HEK293 (cell line): ENCODE data around the gene POLD4.

Experiments used
- CTCF ChIA-PET: fragments of 350-600 bp; formaldehyde crosslinking; extraction: SDS; loops from one replicate; lab custom pipeline; 2021; ENCODE audit warnings: antibody characterized with exemption; lab: Yijun Ruan, JAX
- POLR2A ChIA-PET: fragments of 300-600 bp; formaldehyde crosslinking; extraction: SDS; loops from one replicate; lab custom pipeline; 2020; ENCODE audit warnings: antibody characterized with exemption, inconsistent platforms; lab: Yijun Ruan, JAX
- H3K27ac ChIP-seq: fragments of 200-500 bp; sonication (Bioruptor generic); 2 replicates; pipeline ENCODE4 v1.5.1; 2014; ENCODE audit warnings: low read depth, low read length, control low read depth, inconsistent platforms; ENCODE audit errors: extremely low read depth
- H3K36me3 ChIP-seq, 2 experiments: fragments of 200-500 bp in 1 of 2; sonication (Bioruptor generic) in 1 of 2; 1 replicate in 1 of 2; 2 replicates in 1 of 2; pipeline ENCODE4 v1.5.1; 2014 to 2017; ENCODE audit warnings: inconsistent platforms in 2 of 2, low read length in 2 of 2; ENCODE audit not compliant: control insufficient read depth in 2 of 2, insufficient read depth in 1 of 2
- H3K4me1 ChIP-seq: fragments of 200-500 bp; sonication (Bioruptor generic); 2 replicates; pipeline ENCODE4 v1.5.1; 2014; ENCODE audit warnings: mild to moderate bottlenecking, low read length, inconsistent platforms; ENCODE audit not compliant: control insufficient read depth, insufficient read depth
- H3K4me3 ChIP-seq: 2 replicates; pipeline ENCODE4 v1.5.1; 2011; ENCODE audit warnings: low read depth, mild to moderate bottlenecking, control low read depth, low read length, moderate library complexity
- H3K9me3 ChIP-seq: fragments of 200-500 bp; sonication (Bioruptor generic); 2 replicates; pipeline ENCODE4 v1.5.1; 2014; ENCODE audit warnings: low read depth, low read length, inconsistent platforms; ENCODE audit not compliant: control insufficient read depth, insufficient read depth
- BCL6B ChIP-seq: fragments of 450-650 bp; formaldehyde crosslinking; IDR thresholded peaks from 2 replicates; pipeline ENCODE4 v1.5.1; 2017; ENCODE audit warnings: missing biosample characterization, missing genetic modification characterization
- MZF1 ChIP-seq: fragments of 450-650 bp; formaldehyde crosslinking; IDR thresholded peaks from 2 replicates; pipeline ENCODE4 v1.5.1; 2017; ENCODE audit warnings: missing biosample characterization, missing genetic modification characterization, borderline replicate concordance
- PRDM1 ChIP-seq: fragments of 450-650 bp; formaldehyde crosslinking; IDR thresholded peaks from 2 replicates; pipeline ENCODE4; 2016; ENCODE audit warnings: missing biosample characterization, missing genetic modification characterization
- REPIN1 ChIP-seq: fragments of 450-650 bp; formaldehyde crosslinking; IDR thresholded peaks from 2 replicates; pipeline ENCODE4 v1.5.1; 2017; ENCODE audit warnings: missing biosample characterization, missing genetic modification characterization, low read depth
- ZBTB7A ChIP-seq: fragments of 450-650 bp; formaldehyde crosslinking; IDR thresholded peaks from 2 replicates; pipeline ENCODE4 v1.5.1; 2016; ENCODE audit warnings: low read depth, missing biosample characterization, missing genetic modification characterization
- ZBTB8A ChIP-seq: fragments of 450-650 bp; formaldehyde crosslinking; IDR thresholded peaks from 2 replicates; pipeline ENCODE4 v1.5.1; 2016; ENCODE audit warnings: missing biosample characterization, missing genetic modification characterization
- ZNF140 ChIP-seq: fragments of 450-650 bp; formaldehyde crosslinking; IDR thresholded peaks from 2 replicates; pipeline ENCODE4 v1.5.1; 2016; ENCODE audit warnings: missing biosample characterization, missing genetic modification characterization
- ZNF175 ChIP-seq: fragments of 450-650 bp; formaldehyde crosslinking; IDR thresholded peaks from 2 replicates; pipeline ENCODE4 v1.5.1; 2016; ENCODE audit warnings: missing biosample characterization, missing genetic modification characterization
- ZNF366 ChIP-seq: fragments of 450-650 bp; formaldehyde crosslinking; conservative IDR thresholded peaks from 2 replicates; pipeline ENCODE4 v1.5.1; 2016; ENCODE audit warnings: missing biosample characterization, missing genetic modification characterization
- ZNF404 ChIP-seq: fragments of 450-650 bp; formaldehyde crosslinking; IDR thresholded peaks from 2 replicates; pipeline ENCODE4 v1.5.1; 2017; ENCODE audit warnings: missing biosample characterization, missing genetic modification characterization
- ZNF423 ChIP-seq: fragments of 450-650 bp; formaldehyde crosslinking; IDR thresholded peaks from 2 replicates; pipeline ENCODE4 v1.5.1; 2016; ENCODE audit warnings: missing biosample characterization, missing genetic modification characterization
- ZNF473 ChIP-seq: fragments of 450-650 bp; formaldehyde crosslinking; IDR thresholded peaks from 2 replicates; pipeline ENCODE4 v1.5.1; 2017; ENCODE audit warnings: missing biosample characterization, missing genetic modification characterization
- ZSCAN5A ChIP-seq: fragments of 450-650 bp; formaldehyde crosslinking; IDR thresholded peaks from 2 replicates; pipeline ENCODE4 v1.5.1; 2016; ENCODE audit warnings: missing biosample characterization, missing genetic modification characterization
- TF ChIP-seq, protein P1 (sequence below): fragments of 450-650 bp; formaldehyde crosslinking; IDR thresholded peaks from 2 replicates; pipeline ENCODE4 v1.5.1; 2016; ENCODE audit warnings: missing biosample characterization, missing genetic modification characterization, borderline replicate concordance
- TF ChIP-seq, protein P2 (sequence below): fragments of 450-650 bp; formaldehyde crosslinking; IDR thresholded peaks from 2 replicates; pipeline ENCODE4; 2016; ENCODE audit warnings: missing biosample characterization, missing genetic modification characterization
- TF ChIP-seq, protein P3 (sequence below): sonication (generic); formaldehyde crosslinking; IDR thresholded peaks from 2 replicates; pipeline ENCODE4 v1.8.1; 2022; ENCODE audit warnings: mild to moderate bottlenecking, moderate library complexity, missing genetic modification reagents

Gene POLD4

GRCh38 chr11:67321313-67321871, 32.0 kb downstream of the POLD4 start (continued):
- TF ChIP-seq, protein P1, sequence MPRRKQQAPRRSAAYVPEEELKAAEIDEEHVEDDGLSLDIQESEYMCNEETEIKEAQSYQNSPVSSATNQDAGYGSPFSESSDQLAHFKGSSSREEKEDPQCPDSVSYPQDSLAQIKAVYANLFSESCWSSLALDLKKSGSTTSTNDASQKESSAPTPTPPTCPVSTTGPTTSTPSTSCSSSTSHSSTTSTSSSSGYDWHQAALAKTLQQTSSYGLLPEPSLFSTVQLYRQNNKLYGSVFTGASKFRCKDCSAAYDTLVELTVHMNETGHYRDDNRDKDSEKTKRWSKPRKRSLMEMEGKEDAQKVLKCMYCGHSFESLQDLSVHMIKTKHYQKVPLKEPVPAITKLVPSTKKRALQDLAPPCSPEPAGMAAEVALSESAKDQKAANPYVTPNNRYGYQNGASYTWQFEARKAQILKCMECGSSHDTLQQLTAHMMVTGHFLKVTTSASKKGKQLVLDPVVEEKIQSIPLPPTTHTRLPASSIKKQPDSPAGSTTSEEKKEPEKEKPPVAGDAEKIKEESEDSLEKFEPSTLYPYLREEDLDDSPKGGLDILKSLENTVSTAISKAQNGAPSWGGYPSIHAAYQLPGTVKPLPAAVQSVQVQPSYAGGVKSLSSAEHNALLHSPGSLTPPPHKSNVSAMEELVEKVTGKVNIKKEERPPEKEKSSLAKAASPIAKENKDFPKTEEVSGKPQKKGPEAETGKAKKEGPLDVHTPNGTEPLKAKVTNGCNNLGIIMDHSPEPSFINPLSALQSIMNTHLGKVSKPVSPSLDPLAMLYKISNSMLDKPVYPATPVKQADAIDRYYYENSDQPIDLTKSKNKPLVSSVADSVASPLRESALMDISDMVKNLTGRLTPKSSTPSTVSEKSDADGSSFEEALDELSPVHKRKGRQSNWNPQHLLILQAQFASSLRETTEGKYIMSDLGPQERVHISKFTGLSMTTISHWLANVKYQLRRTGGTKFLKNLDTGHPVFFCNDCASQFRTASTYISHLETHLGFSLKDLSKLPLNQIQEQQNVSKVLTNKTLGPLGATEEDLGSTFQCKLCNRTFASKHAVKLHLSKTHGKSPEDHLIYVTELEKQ (tag by site-specific recombination): no peak
- no peak for TF ChIP-seq ZBTB7A (tag by site-specific recombination)
- TF ChIP-seq ZNF423 (tag by site-specific recombination): no peak
- TF ChIP-seq ZNF175 (tag by site-specific recombination): no peak
- no peak for TF ChIP-seq ZBTB8A
- no peak for TF ChIP-seq ZNF473 (tag by site-specific recombination)
- no peak for TF ChIP-seq ZSCAN5A (tag by site-specific recombination)
- no peak for TF ChIP-seq REPIN1 (tag by site-specific recombination)
- TF ChIP-seq BCL6B (tag by site-specific recombination): no peak
- TF ChIP-seq ZNF140 (tag by site-specific recombination): no peak
- TF ChIP-seq PRDM1 (tag by site-specific recombination): no peak
- TF ChIP-seq, all 188 proteins: peak for 0

GRCh38 chr11:67320691-67321090, 32.7 kb downstream of the POLD4 start:
- H3K4me1 ChIP-seq: no peaks in the 10 kb centered on the region
- POLR2A ChIA-PET: no interaction called here
- no peaks in the 10 kb centered on the region for H3K9me3 ChIP-seq
- CTCF ChIA-PET: interaction anchor here (0.7 to 11.2 kb wide), 8 partner anchors 24 to 81 kb away, joined by 3 to 104 read pairs (median 4); no protein-coding TSS in a partner anchor
- peaks cover 0 to 16% of the 10 kb centered on the region in 2 experiments; a peak in 1 of 3 replicates for H3K36me3 ChIP-seq
- no peak overlapping the region for H3K27ac ChIP-seq
- H3K4me3 ChIP-seq: no peak overlapping the region
- TF ChIP-seq, protein P2, sequence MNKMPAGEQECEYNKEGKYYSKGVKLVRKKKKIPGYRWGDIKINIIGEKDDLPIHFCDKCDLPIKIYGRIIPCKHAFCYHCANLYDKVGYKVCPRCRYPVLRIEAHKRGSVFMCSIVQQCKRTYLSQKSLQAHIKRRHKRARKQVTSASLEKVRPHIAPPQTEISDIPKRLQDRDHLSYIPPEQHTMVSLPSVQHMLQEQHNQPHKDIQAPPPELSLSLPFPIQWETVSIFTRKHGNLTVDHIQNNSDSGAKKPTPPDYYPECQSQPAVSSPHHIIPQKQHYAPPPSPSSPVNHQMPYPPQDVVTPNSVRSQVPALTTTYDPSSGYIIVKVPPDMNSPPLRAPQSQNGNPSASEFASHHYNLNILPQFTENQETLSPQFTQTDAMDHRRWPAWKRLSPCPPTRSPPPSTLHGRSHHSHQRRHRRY (tag by site-specific recombination): no peak
- TF ChIP-seq MZF1 (tag by site-specific recombination) (no peak), ZNF404 (tag by site-specific recombination) (no peak), ZNF366 (tag by site-specific recombination) (no peak)
- TF ChIP-seq, protein P3, sequence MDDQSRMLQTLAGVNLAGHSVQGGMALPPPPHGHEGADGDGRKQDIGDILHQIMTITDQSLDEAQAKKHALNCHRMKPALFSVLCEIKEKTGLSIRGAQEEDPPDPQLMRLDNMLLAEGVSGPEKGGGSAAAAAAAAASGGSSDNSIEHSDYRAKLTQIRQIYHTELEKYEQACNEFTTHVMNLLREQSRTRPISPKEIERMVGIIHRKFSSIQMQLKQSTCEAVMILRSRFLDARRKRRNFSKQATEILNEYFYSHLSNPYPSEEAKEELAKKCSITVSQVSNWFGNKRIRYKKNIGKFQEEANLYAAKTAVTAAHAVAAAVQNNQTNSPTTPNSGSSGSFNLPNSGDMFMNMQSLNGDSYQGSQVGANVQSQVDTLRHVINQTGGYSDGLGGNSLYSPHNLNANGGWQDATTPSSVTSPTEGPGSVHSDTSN (CRISPR knock-in tag): no peak
